Lower leg skin (tissue), 4 donors: ENCODE results near the gene HPS3. TPM values are rescaled to one million over a fixed set of nuclear protein-coding genes. Genes with fewer than 3 reads are reported as not detected.

Experiments used
- DNase-seq, 2 donors: peaks; one replicate each; pipeline ENCODE4 v3.0.0-alpha.2; 2019; ENCODE audit warnings: low spot score in 2 of 2
- H3K4me3 ChIP-seq: fragments of 200-600 bp; sonication (generic); 2 replicates; pipeline ENCODE4 v1.5.1; 2017; ENCODE audit warnings: mild to moderate bottlenecking, low read depth; ENCODE audit not compliant: poor library complexity, severe bottlenecking
- POLR2A ChIP-seq, 2 donors: fragments of 450-650 bp; IDR thresholded peaks; one replicate each; pipeline ENCODE4 v1.6.1; 2016 to 2017; ENCODE audit warnings: antibody characterized with exemption in 2 of 2, mild to moderate bottlenecking in 1 of 2, moderate library complexity in 1 of 2
- WGBS, 2 donors: methylation state at CpG; one replicate each; pipeline ENCODE4 v1.1.5; 2018; 5-methylcytosine and 5-hydroxymethylcytosine counted together
- intact Hi-C: fragments of 100-400 bp; cut with DNase I; formaldehyde crosslinking; loops from one replicate; pipeline ENCODE4 v1.15.0; 2023; ENCODE audit warnings: low total_unique reads
- total RNA-seq, 4 donors: library from RNA; depleted of rRNA; stranded (reverse); fragments of >200 nt; gene quantifications; one replicate each; pipeline ENCODE4 v1.1.0, GENCODE V29; 2016
- TF ChIP-seq, protein P1 (sequence below), 3 donors: fragments of 450-650 bp; IDR thresholded peaks; one replicate each; pipeline ENCODE4 v1.5.1; 2016; ENCODE audit warnings: antibody characterized with exemption in 3 of 3, mild to moderate bottlenecking in 3 of 3, moderate library complexity in 2 of 3

Gene HPS3
- total RNA-seq, 4 donors from 2014 or later, result 5.7 to 11.3 (median 8.2) TPM

DNA sequence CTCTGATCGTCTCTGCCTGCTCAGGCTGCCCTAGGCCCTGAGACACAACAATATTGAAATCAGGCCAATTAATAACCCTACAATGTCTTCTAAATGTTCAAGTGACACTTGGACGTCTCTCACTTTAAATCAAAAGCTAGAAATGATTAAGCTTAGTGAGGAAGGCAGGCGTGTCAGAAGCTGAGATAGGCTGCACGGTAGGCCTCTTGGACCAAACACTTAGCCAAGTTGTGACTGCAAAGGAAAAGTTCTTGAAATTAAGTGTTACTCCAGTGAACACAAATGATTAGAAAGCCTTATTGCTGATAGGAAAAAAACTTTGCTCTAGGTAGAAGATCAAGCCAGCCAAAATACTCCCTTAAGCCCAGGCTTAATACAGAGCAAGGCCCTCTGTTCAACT, 2.2 kb downstream of the HPS3 start:
- intact Hi-C loops, result no loop called here
- H3K4me3 ChIP-seq, result no peak overlapping the region
- no peak for DNase-seq
- TF ChIP-seq, protein P1, sequence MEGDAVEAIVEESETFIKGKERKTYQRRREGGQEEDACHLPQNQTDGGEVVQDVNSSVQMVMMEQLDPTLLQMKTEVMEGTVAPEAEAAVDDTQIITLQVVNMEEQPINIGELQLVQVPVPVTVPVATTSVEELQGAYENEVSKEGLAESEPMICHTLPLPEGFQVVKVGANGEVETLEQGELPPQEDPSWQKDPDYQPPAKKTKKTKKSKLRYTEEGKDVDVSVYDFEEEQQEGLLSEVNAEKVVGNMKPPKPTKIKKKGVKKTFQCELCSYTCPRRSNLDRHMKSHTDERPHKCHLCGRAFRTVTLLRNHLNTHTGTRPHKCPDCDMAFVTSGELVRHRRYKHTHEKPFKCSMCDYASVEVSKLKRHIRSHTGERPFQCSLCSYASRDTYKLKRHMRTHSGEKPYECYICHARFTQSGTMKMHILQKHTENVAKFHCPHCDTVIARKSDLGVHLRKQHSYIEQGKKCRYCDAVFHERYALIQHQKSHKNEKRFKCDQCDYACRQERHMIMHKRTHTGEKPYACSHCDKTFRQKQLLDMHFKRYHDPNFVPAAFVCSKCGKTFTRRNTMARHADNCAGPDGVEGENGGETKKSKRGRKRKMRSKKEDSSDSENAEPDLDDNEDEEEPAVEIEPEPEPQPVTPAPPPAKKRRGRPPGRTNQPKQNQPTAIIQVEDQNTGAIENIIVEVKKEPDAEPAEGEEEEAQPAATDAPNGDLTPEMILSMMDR (IDR thresholded peaks at IDR 0.05), result no peak
- no peak for TF ChIP-seq POLR2A (IDR thresholded peaks at IDR 0.05)
- 32 to 35% methylated on average over 4 of the region's 4 CpGs for WGBS, 2 donors

DNA sequence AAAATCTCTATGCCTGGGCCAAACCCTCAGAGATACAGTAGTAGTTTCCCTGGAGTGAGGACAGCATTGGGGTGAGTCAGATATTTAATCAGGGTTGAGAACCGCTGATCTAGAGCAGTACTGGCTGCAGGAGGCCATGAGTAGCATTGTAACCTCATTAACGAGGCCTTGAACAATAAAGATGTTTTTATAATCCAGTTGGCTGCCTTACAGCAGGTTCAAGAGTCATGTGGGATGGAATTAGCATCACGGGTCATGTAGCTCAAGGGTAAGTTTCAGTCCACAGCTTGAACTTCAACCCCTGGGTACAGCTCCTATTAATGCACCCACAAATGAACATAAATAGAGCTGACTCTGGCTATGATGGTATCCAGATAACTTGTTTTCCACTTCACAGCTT, 5.1 kb downstream of the HPS3 start:
- no peak overlapping the region for H3K4me3 ChIP-seq
- no peak for DNase-seq
- intact Hi-C loops, result no loop called here
- no peak for TF ChIP-seq POLR2A (IDR thresholded peaks at IDR 0.05)
- TF ChIP-seq, protein P1 (IDR thresholded peaks at IDR 0.05), result no peak
- WGBS, 2 donors, result 66 to 79% methylated on average over 3 of the region's 3 CpGs

- no peak for DNase-seq
- intact Hi-C loops, result no loop called here
- 88 to 90% methylated on average over 4 of the region's 4 CpGs for WGBS, 2 donors
- TF ChIP-seq, protein P1 (IDR thresholded peaks at IDR 0.05), result no peak
- no peak for TF ChIP-seq POLR2A (IDR thresholded peaks at IDR 0.05)
- no peak overlapping the region for H3K4me3 ChIP-seq
Measured at GRCh38 chr3:149142682-149143081, 13.2 kb downstream of the HPS3 start.

DNA sequence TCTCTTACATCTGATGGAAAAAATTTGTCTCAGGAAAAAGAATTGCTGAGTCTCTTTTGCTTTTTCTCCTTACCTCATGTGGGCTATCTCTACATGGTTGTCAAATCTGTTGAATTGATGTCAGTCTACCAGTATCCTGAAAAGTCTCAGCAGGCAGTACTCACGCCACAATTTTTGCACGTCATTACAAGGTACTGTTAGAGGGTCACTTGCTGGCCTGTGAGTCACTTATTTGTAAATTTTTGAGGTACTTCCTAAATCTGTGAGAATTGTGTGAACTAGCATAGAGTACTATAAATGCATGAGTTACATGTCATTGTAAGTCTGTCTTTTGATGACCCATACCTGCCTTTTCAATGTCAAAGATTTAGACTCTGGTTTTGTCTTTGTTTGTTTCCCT, 15.9 kb downstream of the HPS3 start:
- TF ChIP-seq, protein P1 (IDR thresholded peaks at IDR 0.05), result no peak
- no peak for TF ChIP-seq POLR2A (IDR thresholded peaks at IDR 0.05)
- intact Hi-C loops, result no loop called here
- DNase-seq, result no peak
- 86 to 89% methylated on average over 2 of the region's 2 CpGs for WGBS, 2 donors
- no peak overlapping the region for H3K4me3 ChIP-seq

GRCh38 chr3:149145974-149146373, 16.5 kb downstream of the HPS3 start:
- intact Hi-C loops, result no loop called here
- no peak overlapping the region for H3K4me3 ChIP-seq
- TF ChIP-seq POLR2A (IDR thresholded peaks at IDR 0.05), result no peak
- TF ChIP-seq, protein P1 (IDR thresholded peaks at IDR 0.05), result no peak
- 94% methylated on average over 1 of the region's 1 CpG for WGBS, 2 donors
- no peak for DNase-seq

GRCh38 chr3:149150436-149150835, 21.0 kb downstream of the HPS3 start:
- no peak for DNase-seq
- 96 to 98% methylated on average over 6 of the region's 6 CpGs for WGBS, 2 donors
- intact Hi-C loops, result no loop called here
- H3K4me3 ChIP-seq, result no peak overlapping the region
- TF ChIP-seq, protein P1 (IDR thresholded peaks at IDR 0.05), result no peak
- no peak for TF ChIP-seq POLR2A (IDR thresholded peaks at IDR 0.05)
